Measurements from ENCODE around the gene GID8. TPM values are rescaled to one million over a fixed set of nuclear protein-coding genes. Genes with fewer than 3 reads are reported as not detected.

GID8 gene
- total and polyA plus RNA-seq, 2 of the 13 experiments (the other 11 are each of a cell fraction or from before 2014, with no cell fraction given) = 39.6 to 59.8 TPM

- peak; percentile 95 for TF ChIP-seq ZNF18 (CRISPR knock-in tag; IDR thresholded peaks at IDR 0.05; ENCODE audit: insufficient replicate concordance)
- TF ChIP-seq ZNF616 (CRISPR knock-in tag; IDR thresholded peaks at IDR 0.05; ENCODE audit: low read depth) = 0 out of 2 replicates have a peak, but pooled peaks have one; percentile 88
- no peak; the same call in 1 of the 2 replicates for TF ChIP-seq ZNF749 (CRISPR knock-in tag; IDR thresholded peaks at IDR 0.05; ENCODE audit: borderline replicate concordance)
- TF ChIP-seq ZNF672 (CRISPR knock-in tag; IDR thresholded peaks at IDR 0.05) = no peak
- peak; percentile 96 for TF ChIP-seq ZBTB42 (CRISPR knock-in tag; IDR thresholded peaks at IDR 0.05)
- peak; percentile 82 for TF ChIP-seq YY1 (IDR thresholded peaks at IDR 0.05; ENCODE audit: insufficient read depth, insufficient replicate concordance, low read depth, low read length)
- TF ChIP-seq NFRKB (IDR thresholded peaks at IDR 0.05) = no peak
- TF ChIP-seq ZNF747 (CRISPR knock-in tag; IDR thresholded peaks at IDR 0.05; ENCODE audit: borderline replicate concordance) = peak; percentile 91
- TF ChIP-seq YEATS2 (CRISPR knock-in tag; IDR thresholded peaks at IDR 0.05; ENCODE audit: borderline replicate concordance) = peak; percentile 83; the same call in 1 of the 2 replicates
- peak; percentile 95 for TF ChIP-seq MXD1 (CRISPR knock-in tag; IDR thresholded peaks at IDR 0.05)
- TF ChIP-seq GATA4 (IDR thresholded peaks at IDR 0.05; ENCODE audit: borderline replicate concordance, low read depth) = no peak
- no peak for TF ChIP-seq NFIC (IDR thresholded peaks at IDR 0.05; ENCODE audit: low read length)
- no peak for TF ChIP-seq CREB1 (IDR thresholded peaks at IDR 0.05)
- TF ChIP-seq CREB1 (CRISPR knock-in tag; IDR thresholded peaks at IDR 0.05) = no peak; the same call in 1 of the 2 replicates
- TF ChIP-seq HMG20A (CRISPR knock-in tag; IDR thresholded peaks at IDR 0.05; ENCODE audit: borderline replicate concordance) = peak; percentile 45
- TF ChIP-seq E2F1 (CRISPR knock-in tag; IDR thresholded peaks at IDR 0.05) = peak; percentile 81; the same call in 1 of the 2 replicates
- peak; percentile 95 for TF ChIP-seq HOXA3 (CRISPR knock-in tag; IDR thresholded peaks at IDR 0.05)
- TF ChIP-seq CEBPG (CRISPR knock-in tag; IDR thresholded peaks at IDR 0.05) = peak; percentile 41
- TF ChIP-seq NCOA2 (CRISPR knock-in tag; IDR thresholded peaks at IDR 0.05) = no peak; the same call in 1 of the 2 replicates
- TF ChIP-seq STAT6 (CRISPR knock-in tag; IDR thresholded peaks at IDR 0.05; ENCODE audit: borderline replicate concordance) = peak; percentile 89
- peak; percentile 69; the same call in 1 of the 2 replicates for TF ChIP-seq ZNF317 (CRISPR knock-in tag; IDR thresholded peaks at IDR 0.05)
- no peak for TF ChIP-seq ZSCAN29 (CRISPR knock-in tag; conservative IDR thresholded peaks at IDR 0.05)
- peak; percentile 87; the same call in 1 of the 2 replicates for TF ChIP-seq KAT8 (CRISPR knock-in tag; IDR thresholded peaks at IDR 0.05)
- TF ChIP-seq SNAPC5 (CRISPR knock-in tag; IDR thresholded peaks at IDR 0.05; ENCODE audit: borderline replicate concordance) = no peak
- TF ChIP-seq SAP130 (CRISPR knock-in tag; IDR thresholded peaks at IDR 0.05; ENCODE audit: low read depth) = peak; percentile 97
Observed at GRCh38 chr20:62953839-62954703, 16.1 kb downstream of the GID8 start (continued).
